ENCODE measurements around the gene GTF2I. TPM values are rescaled to one million over a fixed set of nuclear protein-coding genes. Genes with fewer than 3 reads are reported as not detected.
"Not testable (repeated sequence)": the region's sequence is repeated elsewhere in the genome, so short reads cannot be mapped to it uniquely, and the experiment has no call there.

Gene GTF2I
- total RNA-seq, 4 donors from 2014 or later: 240 to 385 (median 353) TPM

DNA sequence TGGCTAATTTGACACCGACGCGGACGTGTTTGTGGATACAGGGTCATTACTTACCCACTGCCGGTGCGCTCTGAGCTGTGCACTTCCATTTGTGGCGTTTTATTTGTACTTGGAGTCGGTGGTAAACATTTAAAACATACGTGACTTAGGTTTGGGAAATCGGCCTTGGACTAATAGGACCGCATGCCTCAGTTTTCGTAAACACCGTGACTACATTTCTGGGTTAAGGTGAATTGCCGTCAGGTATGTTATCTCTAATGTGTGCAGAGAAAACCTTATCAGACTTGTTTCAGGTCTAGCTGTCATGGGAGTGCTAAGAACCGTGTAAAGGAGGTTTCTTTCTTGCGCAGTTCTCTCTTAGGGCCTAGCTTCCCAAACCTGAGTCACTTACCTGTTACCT, 64.6 kb downstream of the GTF2I start:
- Histone ChIP-seq H3K36me3 (peaks cover 9 to 38% of the 10 kb centered on the region in 2 donors), H3K4me1 (no peaks in the 10 kb centered on the region), H3K27ac (no peak overlapping the region), H3K4me3 (replicated peaks in 1 of 3) (no peak overlapping the region), H3K27me3 (no peaks in the 10 kb centered on the region), H3K9me3 (no peaks in the 10 kb centered on the region)
- intact Hi-C loops (cut with DNase I): no loop called here
- DNase-seq: no peak
- TF ChIP-seq, protein P1, sequence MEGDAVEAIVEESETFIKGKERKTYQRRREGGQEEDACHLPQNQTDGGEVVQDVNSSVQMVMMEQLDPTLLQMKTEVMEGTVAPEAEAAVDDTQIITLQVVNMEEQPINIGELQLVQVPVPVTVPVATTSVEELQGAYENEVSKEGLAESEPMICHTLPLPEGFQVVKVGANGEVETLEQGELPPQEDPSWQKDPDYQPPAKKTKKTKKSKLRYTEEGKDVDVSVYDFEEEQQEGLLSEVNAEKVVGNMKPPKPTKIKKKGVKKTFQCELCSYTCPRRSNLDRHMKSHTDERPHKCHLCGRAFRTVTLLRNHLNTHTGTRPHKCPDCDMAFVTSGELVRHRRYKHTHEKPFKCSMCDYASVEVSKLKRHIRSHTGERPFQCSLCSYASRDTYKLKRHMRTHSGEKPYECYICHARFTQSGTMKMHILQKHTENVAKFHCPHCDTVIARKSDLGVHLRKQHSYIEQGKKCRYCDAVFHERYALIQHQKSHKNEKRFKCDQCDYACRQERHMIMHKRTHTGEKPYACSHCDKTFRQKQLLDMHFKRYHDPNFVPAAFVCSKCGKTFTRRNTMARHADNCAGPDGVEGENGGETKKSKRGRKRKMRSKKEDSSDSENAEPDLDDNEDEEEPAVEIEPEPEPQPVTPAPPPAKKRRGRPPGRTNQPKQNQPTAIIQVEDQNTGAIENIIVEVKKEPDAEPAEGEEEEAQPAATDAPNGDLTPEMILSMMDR (IDR thresholded peaks at IDR 0.05): no peak
- TF ChIP-seq POLR2A (IDR thresholded peaks at IDR 0.05): no peak
- WGBS, 2 donors: 96 to 98% methylated on average over 16 of the region's 16 CpGs

DNA sequence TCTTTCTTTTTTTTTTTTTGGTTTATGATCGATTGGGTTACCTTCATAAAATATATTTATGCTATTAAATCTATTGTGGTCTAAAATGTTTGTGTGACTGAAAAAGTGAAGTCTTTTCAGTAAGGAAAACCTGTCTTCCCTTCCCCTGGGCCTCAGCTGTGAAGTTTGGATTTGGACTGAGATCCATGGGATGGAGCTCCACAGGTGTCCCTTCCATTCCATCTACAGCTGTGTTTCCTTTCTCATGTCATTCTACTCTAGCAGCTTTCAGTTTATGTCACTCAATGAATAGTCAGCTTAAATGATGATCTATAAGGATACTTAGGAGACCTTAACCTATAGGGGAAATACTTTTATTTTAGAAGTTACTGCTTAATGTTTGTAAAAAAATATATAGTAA, 68.3 kb downstream of the GTF2I start:
- Histone ChIP-seq H3K27me3 (no peaks in the 10 kb centered on the region), H3K36me3 (peaks cover 0 to 14% of the 10 kb centered on the region in 2 donors), H3K9me3 (no peaks in the 10 kb centered on the region), H3K27ac (no peak overlapping the region), H3K4me1 (no peaks in the 10 kb centered on the region), H3K4me3 (replicated peaks in 1 of 3) (no peak overlapping the region)
- no peak for TF ChIP-seq POLR2A (IDR thresholded peaks at IDR 0.05)
- TF ChIP-seq, protein P1 (IDR thresholded peaks at IDR 0.05): no peak
- intact Hi-C loops (cut with DNase I): no loop called here
- 78 to 83% methylated on average over 1 of the region's 1 CpG for WGBS, 2 donors
- no peak for DNase-seq

DNA sequence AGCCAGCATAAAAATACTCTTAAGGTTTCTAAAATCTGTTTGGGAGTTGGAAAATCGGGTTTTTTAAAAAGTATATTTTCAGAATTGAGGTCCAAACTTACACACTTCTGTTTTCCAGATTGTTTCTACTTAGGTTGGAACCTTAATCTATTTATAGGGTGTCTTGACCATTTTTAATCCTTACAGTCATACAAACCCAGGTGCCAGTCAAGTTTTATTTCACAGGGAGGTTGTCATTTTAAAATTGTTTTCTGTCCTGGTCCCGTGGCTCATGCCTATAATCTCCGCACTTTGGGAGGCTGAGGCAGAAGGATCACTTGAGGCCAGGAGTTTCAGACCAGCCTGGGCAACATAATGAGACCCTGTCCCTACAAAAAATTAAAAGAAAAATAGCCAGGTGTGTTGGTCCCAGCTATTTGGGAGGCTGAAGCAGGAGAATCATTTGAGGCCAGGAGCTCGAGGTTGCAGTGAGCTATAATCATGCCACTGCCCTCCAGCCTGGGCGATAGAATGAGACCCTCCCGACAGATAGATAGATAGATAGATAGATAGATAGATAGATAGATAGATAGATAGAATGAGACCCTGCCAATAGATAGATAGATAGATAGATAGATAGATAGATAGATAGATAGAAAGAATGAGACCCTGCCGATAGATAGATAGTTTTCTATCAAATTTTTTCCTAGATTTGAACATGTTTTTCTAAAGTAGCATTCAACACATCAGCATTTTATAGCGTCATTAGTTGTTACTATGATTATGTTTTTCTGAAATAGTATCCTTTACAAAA, 69.0 kb downstream of the GTF2I start:
- no peak overlapping the region for H3K27ac ChIP-seq
- no peaks in the 10 kb centered on the region for H3K4me1 ChIP-seq
- WGBS, 2 donors: 95 to 96% methylated on average over 8 of the region's 8 CpGs
- H3K36me3 ChIP-seq: peaks cover 0 to 11% of the 10 kb centered on the region in 2 donors
- TF ChIP-seq, protein P1 (IDR thresholded peaks at IDR 0.05): no peak
- no peak for TF ChIP-seq POLR2A (IDR thresholded peaks at IDR 0.05)
- no peak overlapping the region for H3K4me3 ChIP-seq (replicated peaks in 1 of 3)
- intact Hi-C loops (cut with DNase I): no loop called here
- no peaks in the 10 kb centered on the region for H3K27me3 ChIP-seq
- no peaks in the 10 kb centered on the region for H3K9me3 ChIP-seq
- no peak for DNase-seq

DNA sequence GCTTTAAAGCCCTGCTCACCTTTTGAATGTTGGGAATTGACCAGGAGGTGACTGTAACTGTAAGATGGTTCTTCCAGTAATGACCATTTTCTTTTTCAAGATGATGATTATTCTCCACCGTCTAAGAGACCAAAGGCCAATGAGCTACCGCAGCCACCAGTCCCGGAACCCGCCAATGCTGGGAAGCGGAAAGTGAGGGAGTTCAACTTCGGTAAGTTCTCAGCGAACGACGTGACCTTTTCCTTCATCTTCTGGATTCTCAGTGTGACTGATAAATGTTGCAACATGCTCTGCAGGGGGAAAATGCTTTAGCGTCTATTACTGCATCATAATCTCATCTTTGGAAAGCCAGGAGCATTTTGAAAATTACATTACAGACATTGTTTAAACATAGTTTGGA, 71.2 kb downstream of the GTF2I start:
- intact Hi-C loops (cut with DNase I); H3K4me1 ChIP-seq; H3K27me3 ChIP-seq; H3K36me3 ChIP-seq; DNase-seq; H3K27ac ChIP-seq; H3K9me3 ChIP-seq; H3K4me3 ChIP-seq (replicated peaks in 1 of 3): not testable (repeated sequence)
- no CpG with 5 or more reads among the region's 10 CpGs for WGBS, 2 donors

DNA sequence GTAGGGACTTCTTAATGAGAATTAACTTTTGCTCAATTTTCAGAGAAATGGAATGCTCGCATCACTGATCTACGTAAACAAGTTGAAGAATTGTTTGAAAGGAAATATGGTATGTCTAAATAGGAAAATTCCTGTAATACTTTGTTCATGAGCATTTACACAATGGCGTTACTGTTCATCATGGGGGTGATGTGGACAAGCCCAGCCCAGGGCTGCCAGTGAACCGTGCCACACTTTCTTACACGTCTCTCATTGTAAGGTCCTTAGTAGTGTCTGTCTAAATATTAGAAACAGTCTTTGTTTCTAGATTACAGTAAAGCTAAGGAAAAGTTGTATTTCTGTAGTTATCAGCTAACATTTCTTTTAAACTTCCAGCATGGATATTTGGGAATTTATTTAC, 72.7 kb downstream of the GTF2I start:
- H3K27me3 ChIP-seq; H3K4me3 ChIP-seq (replicated peaks in 1 of 3); H3K36me3 ChIP-seq; DNase-seq; H3K9me3 ChIP-seq; H3K27ac ChIP-seq; H3K4me1 ChIP-seq; intact Hi-C loops (cut with DNase I): not testable (repeated sequence)
- WGBS, 2 donors: no CpG with 5 or more reads among the region's 5 CpGs

DNA sequence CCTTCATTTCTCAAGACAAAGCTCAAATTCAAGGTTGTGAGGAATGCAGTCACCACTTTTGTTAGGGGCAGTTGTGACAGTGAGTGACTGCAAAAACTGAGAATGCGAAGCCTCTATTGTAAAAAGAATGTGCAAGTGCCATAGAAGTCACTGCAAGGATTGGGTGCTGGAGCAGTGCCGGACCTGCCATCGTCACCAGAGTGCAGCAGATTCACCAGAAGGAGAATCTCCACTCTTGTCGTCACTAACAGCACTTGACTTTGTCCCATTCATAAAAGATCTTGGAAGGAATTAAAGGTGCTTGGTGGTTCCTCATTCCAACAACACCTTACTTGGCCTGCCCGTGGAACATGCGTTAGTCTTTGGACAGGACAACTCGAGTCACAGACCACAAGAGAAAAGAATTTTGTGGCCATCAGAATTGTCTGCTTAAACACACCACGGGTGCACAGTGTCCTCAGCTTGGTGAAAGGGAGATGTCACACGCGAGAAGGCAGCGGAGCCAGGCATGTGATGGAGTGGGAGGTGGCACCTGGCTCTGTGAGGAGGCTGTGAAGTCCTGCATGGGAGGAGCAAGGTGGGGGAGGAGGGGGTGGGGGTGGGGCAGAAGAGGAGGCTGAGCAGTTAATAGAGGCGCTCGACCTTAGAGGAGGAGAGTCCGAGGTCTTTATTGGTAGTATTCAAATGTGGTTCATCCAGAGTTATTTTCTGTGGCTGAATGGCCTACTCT, 82.6 kb downstream of the GTF2I start:
- H3K27me3 ChIP-seq; H3K36me3 ChIP-seq; DNase-seq; H3K4me3 ChIP-seq (replicated peaks in 1 of 3); H3K27ac ChIP-seq; intact Hi-C loops (cut with DNase I); H3K4me1 ChIP-seq; H3K9me3 ChIP-seq: not testable (repeated sequence)
- WGBS, 2 donors: no CpG with 5 or more reads among the region's 14 CpGs

DNA sequence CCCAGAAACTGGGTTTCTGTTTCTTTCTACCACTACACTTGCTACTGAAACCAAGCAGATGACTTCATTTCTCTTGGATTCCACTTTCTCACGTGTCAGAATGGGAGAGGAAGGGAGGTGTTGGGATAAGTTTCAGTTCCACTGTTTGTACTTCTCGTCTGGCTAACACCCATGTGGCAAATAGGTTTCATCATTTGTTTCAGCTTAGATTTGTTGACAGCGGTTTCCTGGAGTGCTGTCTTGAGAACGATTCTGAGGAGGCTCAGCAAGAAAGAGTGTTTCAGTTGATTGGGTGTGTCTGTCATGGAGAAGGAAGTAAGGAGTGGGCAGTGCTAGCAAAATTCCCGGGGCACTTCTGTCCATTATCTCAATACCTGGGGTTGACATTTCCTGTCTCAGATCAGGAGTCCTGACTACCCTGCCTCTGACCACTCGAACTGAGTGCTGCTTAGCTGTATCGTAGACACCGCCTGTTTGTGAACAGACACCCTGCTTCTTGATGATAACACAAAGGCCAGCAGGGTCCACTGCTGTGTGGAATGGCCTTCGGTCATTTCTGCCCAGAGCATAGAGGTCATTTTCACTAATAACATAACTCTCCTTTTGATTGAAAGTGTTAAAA, 86.5 kb downstream of the GTF2I start:
- H3K36me3 ChIP-seq; H3K4me3 ChIP-seq (replicated peaks in 1 of 3); H3K9me3 ChIP-seq; DNase-seq; H3K27me3 ChIP-seq; H3K4me1 ChIP-seq; H3K27ac ChIP-seq; intact Hi-C loops (cut with DNase I): not testable (repeated sequence)
- WGBS, 2 donors: no CpG with 5 or more reads among the region's 9 CpGs

DNA sequence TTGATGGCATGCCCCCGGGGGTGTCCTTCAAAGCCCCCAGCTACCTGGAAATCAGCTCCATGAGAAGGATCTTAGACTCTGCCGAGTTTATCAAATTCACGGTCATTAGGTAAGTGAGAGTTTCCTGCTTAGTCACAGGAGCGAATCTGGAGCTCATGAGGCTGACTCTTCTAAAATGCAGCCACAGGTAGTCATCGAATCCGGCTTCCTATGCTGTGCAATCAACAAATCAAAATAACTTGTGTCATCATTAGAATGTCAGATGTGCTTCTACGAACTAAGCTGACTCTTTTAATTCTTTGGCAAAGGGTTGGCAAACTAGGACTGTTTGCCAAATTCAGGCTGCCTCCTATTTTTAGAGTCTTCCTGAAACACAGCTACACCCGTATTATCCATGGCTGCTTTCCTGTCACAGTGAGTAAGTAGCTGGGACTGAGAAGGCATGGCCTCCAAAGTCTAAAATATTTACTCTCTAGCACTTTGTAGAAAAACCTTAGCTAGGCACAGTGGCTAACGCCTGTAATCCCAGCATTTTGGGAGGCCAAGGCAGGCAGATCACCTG, 96.5 kb downstream of the GTF2I start:
- H3K27ac ChIP-seq; H3K4me3 ChIP-seq (replicated peaks in 1 of 3); DNase-seq; intact Hi-C loops (cut with DNase I); H3K9me3 ChIP-seq; H3K36me3 ChIP-seq; H3K27me3 ChIP-seq; H3K4me1 ChIP-seq: not testable (repeated sequence)
- WGBS, 2 donors: no CpG with 5 or more reads among the region's 9 CpGs

DNA sequence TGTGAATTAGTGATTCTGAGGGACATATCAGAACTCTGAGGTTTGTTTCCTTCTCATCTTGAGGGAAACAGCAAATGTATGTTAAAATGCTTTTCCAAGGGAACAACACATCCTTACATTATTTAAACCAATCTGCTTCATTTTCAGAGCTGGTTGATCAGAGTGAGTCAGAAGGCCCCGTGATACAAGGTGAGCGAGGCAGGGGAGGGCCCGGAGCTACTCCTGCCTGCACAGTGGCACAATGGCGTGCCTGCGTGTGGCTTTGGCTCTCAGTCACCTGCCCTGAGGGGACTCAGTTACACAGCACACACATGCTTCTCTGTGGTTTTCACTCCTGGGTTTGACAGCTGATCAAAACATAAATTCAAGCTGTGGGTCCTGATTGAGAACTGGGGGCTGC, 99.2 kb downstream of the GTF2I start:
- H3K27me3 ChIP-seq; H3K36me3 ChIP-seq; H3K9me3 ChIP-seq; DNase-seq; intact Hi-C loops (cut with DNase I); H3K4me1 ChIP-seq; H3K27ac ChIP-seq; H3K4me3 ChIP-seq (replicated peaks in 1 of 3): not testable (repeated sequence)
- WGBS, 2 donors: no CpG with 5 or more reads among the region's 5 CpGs
